H1 (cell line): Measurements from ENCODE around the gene TMPRSS4. TPM values are rescaled to one million over a fixed set of nuclear protein-coding genes. Genes with fewer than 3 reads are reported as not detected.

ENCODE experiments used
- CTCF ChIA-PET: fragments of 300-600 bp; sonication (Branson Sonifier 250); formaldehyde crosslinking; loops from one replicate; lab custom pipeline; 2021; ENCODE audit not compliant: partially characterized antibody; lab: Charles Lee
- POLR2A ChIA-PET: fragments of 300-600 bp; sonication (Branson Sonifier 250); formaldehyde crosslinking; loops from one replicate; lab custom pipeline; 2021; ENCODE audit warnings: inconsistent platforms; ENCODE audit not compliant: partially characterized antibody; lab: Charles Lee
- DNase-seq, 2 experiments: peaks; one replicate each; pipeline versions ENCODE4 v3.0.0 to v3.0.0-alpha.2; 2010 to 2022; ENCODE audit warnings: low spot score in 2 of 2, low read depth in 1 of 2, mixed read lengths in 1 of 2
- FAIRE-seq: peaks from 2 replicates; lab custom pipeline; 2011; peaks lifted over from hg19 to GRCh38; lab: Jason Lieb, UNC
- H2AFZ ChIP-seq: 2 replicates; pipeline ENCODE4 v1.8.1; 2012; ENCODE audit warnings: low read length, inconsistent platforms
- H2AK5ac ChIP-seq: 2 replicates; pipeline ENCODE4 v1.6.1; 2013; ENCODE audit warnings: low read depth, low read length
- H2BK120ac ChIP-seq: replicated peaks from 2 replicates; pipeline ENCODE3; 2013; ENCODE audit warnings: low read depth, low read length, inconsistent platforms
- H2BK12ac ChIP-seq: 2 replicates; pipeline ENCODE4 v1.6.1; 2013; ENCODE audit warnings: low read depth, low read length
- H2BK15ac ChIP-seq: 2 replicates; pipeline ENCODE4 v1.6.1; 2013; ENCODE audit warnings: low read length
- H2BK20ac ChIP-seq: 2 replicates; pipeline ENCODE4 v1.6.1; 2013; ENCODE audit warnings: low read length
- H2BK5ac ChIP-seq: 2 replicates; pipeline ENCODE4 v1.6.1; 2013; ENCODE audit warnings: low read depth, low read length
- H3K14ac ChIP-seq: 2 replicates; pipeline ENCODE4 v1.6.1; 2013; ENCODE audit warnings: inconsistent platforms; ENCODE audit not compliant: insufficient read length
- H3K18ac ChIP-seq: 2 replicates; pipeline ENCODE4 v1.6.1; 2013; ENCODE audit warnings: low read length; ENCODE audit errors: extremely low read depth
- H3K23ac ChIP-seq: 2 replicates; pipeline ENCODE4 v1.6.1; 2013; ENCODE audit warnings: inconsistent platforms; ENCODE audit not compliant: insufficient read length
- H3K23me2 ChIP-seq: 2 replicates; pipeline ENCODE4 v1.6.1; 2013; ENCODE audit warnings: low read depth, low read length
- H3K27ac ChIP-seq: 2 replicates; pipeline ENCODE4 v1.6.1; 2011; ENCODE audit warnings: low read depth, low read length, inconsistent platforms
- H3K27me3 ChIP-seq, 4 experiments: replicated peaks in 1 of 4; 1 replicate in 1 of 4; 2 replicates in 3 of 4; pipeline versions ENCODE4 v1.6.1 to v1.8.1; 2011 to 2013; ENCODE audit warnings: low read length in 3 of 4, mild to moderate bottlenecking in 3 of 4, inconsistent platforms in 2 of 4, mixed read lengths in 2 of 4, moderate library complexity in 1 of 4; ENCODE audit not compliant: control insufficient read depth in 3 of 4, insufficient read depth in 3 of 4; ENCODE audit errors: extremely low read depth in 1 of 4
- H3K36me3 ChIP-seq, 4 experiments: 2 replicates each; pipeline versions ENCODE4 v1.6.1 to v1.8.1; 2011 to 2013; ENCODE audit warnings: mild to moderate bottlenecking in 4 of 4, low read length in 3 of 4, moderate library complexity in 2 of 4, control low read depth in 1 of 4, inconsistent platforms in 1 of 4; ENCODE audit not compliant: insufficient read depth in 4 of 4, control insufficient read depth in 2 of 4
- H3K4ac ChIP-seq: replicated peaks from 2 replicates; pipeline ENCODE3; 2013; ENCODE audit warnings: low read length, low read depth, mixed read lengths, inconsistent platforms; ENCODE audit not compliant: insufficient read length
- H3K4me1 ChIP-seq, 4 experiments: replicated peaks in 1 of 4; 1 replicate in 1 of 4; 2 replicates in 3 of 4; pipeline versions ENCODE4 v1.6.1 to v1.8.1; 2011 to 2013; ENCODE audit warnings: low read length in 3 of 4, inconsistent platforms in 2 of 4, mixed read lengths in 1 of 4; ENCODE audit not compliant: insufficient read depth in 4 of 4, control insufficient read depth in 3 of 4
- H3K4me2 ChIP-seq, 2 experiments: 2 replicates each; pipeline versions ENCODE4 v1.6.1 to v1.8.1; 2011 to 2013; ENCODE audit warnings: low read depth in 2 of 2, low read length in 2 of 2, control low read depth in 1 of 2, inconsistent platforms in 1 of 2, mild to moderate bottlenecking in 1 of 2; ENCODE audit not compliant: insufficient read depth in 1 of 2
- H3K4me3 ChIP-seq, 4 experiments: fragments of 200-600, 300-600 bp in 1 of 4; sonication (generic), shearing (Covaris generic), sonication (Bioruptor Twin) in 1 of 4; 2 replicates each; pipeline versions ENCODE4 v1.5.1 to v1.8.1; 2011 to 2016; ENCODE audit warnings: low read length in 4 of 4, low read depth in 3 of 4, control low read depth in 2 of 4, inconsistent platforms in 2 of 4, mild to moderate bottlenecking in 2 of 4, mixed read lengths in 1 of 4, moderate library complexity in 1 of 4; ENCODE audit not compliant: insufficient read depth in 2 of 4; ENCODE audit errors: extremely low read depth in 1 of 4
- H3K56ac ChIP-seq: replicated peaks from 2 replicates; pipeline ENCODE3; 2013; ENCODE audit warnings: low read depth, mild to moderate bottlenecking, mixed read lengths, low read length, inconsistent platforms; ENCODE audit not compliant: insufficient read length
- H3K79me1 ChIP-seq: 2 replicates; pipeline ENCODE4 v1.6.1; 2013; ENCODE audit warnings: low read depth, low read length, control low read depth
- H3K79me2 ChIP-seq, 2 experiments: 2 replicates each; pipeline versions ENCODE4 v1.6.1 to v1.8.1; 2012 to 2013; ENCODE audit warnings: low read length in 2 of 2, mild to moderate bottlenecking in 2 of 2, inconsistent platforms in 1 of 2; ENCODE audit not compliant: insufficient read depth in 2 of 2, control insufficient read depth in 1 of 2
- H3K9ac ChIP-seq, 4 experiments: replicated peaks in 1 of 4; 1 replicate in 1 of 4; 2 replicates in 3 of 4; pipeline versions ENCODE4 v1.6.1 to v1.8.1; 2011 to 2013; ENCODE audit warnings: low read depth in 3 of 4, low read length in 3 of 4, control low read depth in 2 of 4, mild to moderate bottlenecking in 2 of 4, moderate library complexity in 2 of 4, inconsistent platforms in 1 of 4; ENCODE audit errors: extremely low read depth in 1 of 4
- H3K9me3 ChIP-seq, 2 experiments: 2 replicates each; pipeline versions ENCODE4 v1.6.1 to v1.8.1; 2012 to 2013; ENCODE audit warnings: mild to moderate bottlenecking in 2 of 2, moderate library complexity in 2 of 2, control low read depth in 1 of 2, inconsistent platforms in 1 of 2, low read depth in 1 of 2, low read length in 1 of 2, mixed read lengths in 1 of 2; ENCODE audit not compliant: insufficient read depth in 2 of 2
- H4K20me1 ChIP-seq, 2 experiments: replicated peaks in 1 of 2; 2 replicates each; pipeline versions ENCODE3 to v1.8.1; 2011 to 2013; ENCODE audit warnings: inconsistent platforms in 2 of 2, low read length in 2 of 2, mild to moderate bottlenecking in 1 of 2; ENCODE audit not compliant: insufficient read depth in 2 of 2, control insufficient read depth in 1 of 2
- H4K5ac ChIP-seq: 2 replicates; pipeline ENCODE4 v1.6.1; 2013; ENCODE audit warnings: low read length, low read depth, mixed read lengths, inconsistent platforms; ENCODE audit not compliant: insufficient read length
- H4K8ac ChIP-seq: 2 replicates; pipeline ENCODE4 v1.8.0; 2013; ENCODE audit warnings: mild to moderate bottlenecking, moderate library complexity, low read length, inconsistent platforms; ENCODE audit not compliant: insufficient read depth; ENCODE audit errors: extremely low read depth
- H4K91ac ChIP-seq: replicated peaks from 2 replicates; pipeline ENCODE3; 2013; ENCODE audit warnings: low read length, mixed read lengths, inconsistent platforms; ENCODE audit not compliant: insufficient read length
- BCL11A ChIP-seq, 2 experiments: IDR thresholded peaks; one replicate each; pipeline ENCODE4 v1.6.1; 2011; ENCODE audit warnings: low read depth in 2 of 2, low read length in 2 of 2, mild to moderate bottlenecking in 2 of 2
- MAX ChIP-seq: IDR thresholded peaks from 2 replicates; pipeline ENCODE4 v1.6.1; 2012; ENCODE audit warnings: inconsistent platforms
- SP1 ChIP-seq: IDR thresholded peaks from 2 replicates; pipeline ENCODE4 v1.6.1; 2011; ENCODE audit warnings: low read depth, low read length
- TEAD4 ChIP-seq: IDR thresholded peaks from 2 replicates; pipeline ENCODE4 v1.6.1; 2012; ENCODE audit warnings: low read depth, low read length, inconsistent platforms, mixed read lengths
- WGBS, 2 experiments: shearing (Covaris generic) in 1 of 2; methylation state at CpG; one replicate each; pipeline versions ENCODE4 v1.1.6 to v1.1.7; 2013 to 2015; ENCODE audit warnings: low lambda C conversion rate in 2 of 2, mixed read lengths in 2 of 2, inconsistent platforms in 1 of 2, low coverage in 1 of 2, missing lambda C conversion rate in 1 of 2; ENCODE audit not compliant: insufficient replicate concordance in 2 of 2, insufficient coverage in 1 of 2, insufficient read length in 1 of 2; ENCODE audit errors: extremely low coverage in 1 of 2, missing lambda C conversion rate in 1 of 2; 5-methylcytosine and 5-hydroxymethylcytosine counted together
- long read RNA-seq, 2 experiments: library from RNA in 1 of 2; library from capped mRNA in 1 of 2; stranded (forward); transcript quantifications; one replicate each; pipeline ENCODE4 v2.0.0, GENCODE V29; 2021; ENCODE audit warnings: inconsistent platforms in 1 of 2
- polyA minus RNA-seq, 3 experiments: library from RNA; depleted of rRNA, polyadenylated mRNA; stranded (reverse); fragments of >200 nt; gene quantifications; 1 replicate in 2 of 3; 2 replicates in 1 of 3; pipeline ENCODE4 v1.2.3, GENCODE V29; 2011
- polyA plus RNA-seq, 7 experiments: library from polyadenylated mRNA; depleted of rRNA in 3 of 7; stranded (reverse) in 5 of 7; unstranded in 2 of 7; fragments of >200 nt in 5 of 7; fragments of 200-250 nt in 2 of 7; gene quantifications; 1 replicate in 5 of 7; 2 replicates in 1 of 7; 4 replicates in 1 of 7; pipeline versions ENCODE4 v1.2.1 to v1.2.3, GENCODE V29; 2011 to 2013; ENCODE audit warnings: missing spikeins in 2 of 7, mixed read lengths in 2 of 7
- total RNA-seq: library from RNA; stranded (reverse); fragmentation: NEBNext Ultra II Directional; extraction: Animal tissue kit (Norgen Biotek cat#: 25700); gene quantifications from 2 replicates; pipeline ENCODE4 v1.2.1, GENCODE V29; 2021
- TF ChIP-seq, protein P1 (sequence below): IDR thresholded peaks from 2 replicates; pipeline ENCODE4 v1.6.1; 2012; ENCODE audit warnings: inconsistent platforms

Gene TMPRSS4, protein sequence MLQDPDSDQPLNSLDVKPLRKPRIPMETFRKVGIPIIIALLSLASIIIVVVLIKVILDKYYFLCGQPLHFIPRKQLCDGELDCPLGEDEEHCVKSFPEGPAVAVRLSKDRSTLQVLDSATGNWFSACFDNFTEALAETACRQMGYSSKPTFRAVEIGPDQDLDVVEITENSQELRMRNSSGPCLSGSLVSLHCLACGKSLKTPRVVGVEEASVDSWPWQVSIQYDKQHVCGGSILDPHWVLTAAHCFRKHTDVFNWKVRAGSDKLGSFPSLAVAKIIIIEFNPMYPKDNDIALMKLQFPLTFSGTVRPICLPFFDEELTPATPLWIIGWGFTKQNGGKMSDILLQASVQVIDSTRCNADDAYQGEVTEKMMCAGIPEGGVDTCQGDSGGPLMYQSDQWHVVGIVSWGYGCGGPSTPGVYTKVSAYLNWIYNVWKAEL
- total RNA-seq (0.58 and 0.69 TPM in 2 replicates), polyA plus RNA-seq (2011; rRNA removed) (0.11 and 0.13 TPM in 2 replicates), polyA minus RNA-seq (2011; rRNA and poly(A)+ RNA removed) (0.32 and 0.88 TPM in 2 replicates)
- 0.44 TPM for polyA plus RNA-seq (2011; cell fraction: cytosol; rRNA removed)
- polyA plus RNA-seq (2011; cell fraction: nucleus; rRNA removed) = 0.27 TPM
- polyA plus RNA-seq (2012, experiment 1 of 2) = 0.42 to 0.68 TPM (median 0.60 TPM) in 3 of 4 replicates, not detected in the other
- polyA plus RNA-seq (2012, experiment 2 of 2) = not detected
- polyA plus RNA-seq (2013, experiment 1 of 2) = 0.28 TPM
- 0.13 TPM for polyA plus RNA-seq (2013, experiment 2 of 2)
- polyA minus RNA-seq (2011; cell fraction: cytosol; rRNA and poly(A)+ RNA removed) = not detected
- polyA minus RNA-seq (2011; cell fraction: nucleus; rRNA and poly(A)+ RNA removed) = 1.9 TPM
- long read RNA-seq, experiment 1 = 0 reads
- long read RNA-seq, experiment 2 = 0 reads

DNA sequence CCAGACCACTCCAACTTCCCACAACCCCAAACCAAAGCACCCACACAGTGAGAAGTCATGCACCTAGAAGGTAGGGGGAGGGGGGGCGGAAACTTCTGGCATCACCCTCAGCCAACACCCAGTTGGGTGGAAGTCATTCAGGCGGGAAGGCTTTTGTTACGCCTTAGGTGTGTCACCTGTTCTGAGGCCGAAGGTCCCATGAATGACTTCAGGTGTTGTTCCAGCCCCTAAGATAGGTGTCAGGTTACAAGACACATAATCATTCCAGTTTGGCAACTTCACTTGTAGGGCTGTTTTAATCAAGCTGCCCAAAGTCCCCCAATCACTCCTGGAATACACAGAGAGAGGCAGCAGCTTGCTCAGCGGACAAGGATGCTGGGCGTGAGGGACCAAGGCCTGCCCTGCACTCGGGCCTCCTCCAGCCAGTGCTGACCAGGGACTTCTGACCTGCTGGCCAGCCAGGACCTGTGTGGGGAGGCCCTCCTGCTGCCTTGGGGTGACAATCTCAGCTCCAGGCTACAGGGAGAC is at the start of gene TMPRSS4:
Gene TMPRSS4, plus strand, starts transcription at position 325 of the 528 bp plus-strand sequence. CDS start 225 bp downstream, outside the sequence.
- Histone ChIP-seq H3K27ac (no peak within 1 kb of the TSS), H2BK5ac (peak within 1 kb of the TSS; percentile 60; the same call in 1 of the 2 replicates), H3K9ac (no peak within 1 kb of the TSS), H2BK12ac (0 out of 2 replicates have a peak within 1 kb of the TSS, but pooled peaks have one; percentile 39), H4K20me1 (no peaks in the 10 kb centered on the region), H3K79me2 (no peaks in the 10 kb centered on the region), H3K79me1 (no peaks in the 10 kb centered on the region), H3K4me1 (peaks cover 0 to 8% (median 4%) of the 10 kb centered on the region in 4 experiments; a peak in 5 of 7 replicates), H2BK120ac (no peak within 1 kb of the TSS), H4K5ac (no peak within 1 kb of the TSS), H3K4ac (no peak within 1 kb of the TSS), H3K9me3 (no peaks in the 10 kb centered on the region), H2BK20ac (peak within 1 kb of the TSS; percentile 48; the same call in 1 of the 2 replicates), H3K23me2 (no peaks in the 10 kb centered on the region), H2AFZ (peak within 1 kb of the TSS; percentile 18; the same call in 1 of the 2 replicates), H3K4me2 (no peak within 1 kb of the TSS), H3K36me3 (no peaks in the 10 kb centered on the region), H3K23ac (no peak within 1 kb of the TSS), H2BK15ac (no peak within 1 kb of the TSS), H3K27me3 (no peaks in the 10 kb centered on the region; a peak in 1 of 7 replicates), H3K4me3 (no peak within 1 kb of the TSS), H3K18ac (no peak within 1 kb of the TSS; the same call in none of the 2 replicates), H3K56ac (no peak within 1 kb of the TSS), H4K8ac (no peak within 1 kb of the TSS), H4K91ac (no peak within 1 kb of the TSS), H2AK5ac (0 out of 2 replicates have a peak within 1 kb of the TSS, but pooled peaks have one; percentile 16), H3K14ac (no peak within 1 kb of the TSS)
- ChIA-PET POLR2A (no interaction called here), CTCF (interaction anchor here (0.9 to 2.3 kb wide), 5 partner anchors 9 to 651 kb away, joined by 3 to 5 read pairs (median 3); no protein-coding TSS in a partner anchor)
- FAIRE-seq = peak; percentile 36
- no peak for DNase-seq
- peak; percentile 81 for TF ChIP-seq MAX
- no peak for TF ChIP-seq TEAD4
- TF ChIP-seq, protein P1, sequence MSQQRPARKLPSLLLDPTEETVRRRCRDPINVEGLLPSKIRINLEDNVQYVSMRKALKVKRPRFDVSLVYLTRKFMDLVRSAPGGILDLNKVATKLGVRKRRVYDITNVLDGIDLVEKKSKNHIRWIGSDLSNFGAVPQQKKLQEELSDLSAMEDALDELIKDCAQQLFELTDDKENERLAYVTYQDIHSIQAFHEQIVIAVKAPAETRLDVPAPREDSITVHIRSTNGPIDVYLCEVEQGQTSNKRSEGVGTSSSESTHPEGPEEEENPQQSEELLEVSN = peak; percentile 95
- TF ChIP-seq BCL11A (IDR thresholded peaks at IDR 0.05; ENCODE audit: low read depth in 2 of 2, low read length in 2 of 2) = no peak
- no peak for TF ChIP-seq SP1
- WGBS, 2 experiments = 91% methylated on average over 7 of the region's 7 CpGs; no CpG with 5 or more reads in 1 of the 2 experiments
